H1 (cell line): ENCODE data around the gene RBM4B. TPM values are rescaled to one million over a fixed set of nuclear protein-coding genes. Genes with fewer than 3 reads are reported as not detected.

ENCODE experiments used
- BRCA1 ChIP-seq: IDR thresholded peaks from 2 replicates; pipeline ENCODE4 v1.6.1; 2012; ENCODE audit warnings: low read depth, low read length, improper control_type of control experiment
- CHD2 ChIP-seq: IDR thresholded peaks from 2 replicates; pipeline ENCODE4 v1.6.1; 2012; ENCODE audit warnings: low read length, improper control_type of control experiment
- FOSL1 ChIP-seq: IDR thresholded peaks from 2 replicates; pipeline ENCODE4 v1.6.1; 2011; ENCODE audit warnings: mild to moderate bottlenecking, low read depth, low read length, moderate library complexity; ENCODE audit not compliant: insufficient read depth
- JUN ChIP-seq: IDR thresholded peaks from 2 replicates; pipeline ENCODE4 v1.6.1; 2011; ENCODE audit warnings: low read depth, mild to moderate bottlenecking, improper control_type of control experiment, low read length
- RBBP5 ChIP-seq: IDR thresholded peaks from 2 replicates; pipeline ENCODE4 v1.7.1; 2012; ENCODE audit warnings: low read depth, mild to moderate bottlenecking, inconsistent platforms, low read length, moderate library complexity, borderline replicate concordance
- SAP30 ChIP-seq: fragments of 300-600 bp; sonication (generic); IDR thresholded peaks from 2 replicates; pipeline ENCODE4 v1.7.1; 2012; ENCODE audit warnings: low read length, moderate library complexity, mild to moderate bottlenecking, inconsistent platforms; ENCODE audit not compliant: insufficient read depth, insufficient replicate concordance
- SRF ChIP-seq: IDR thresholded peaks from 2 replicates; pipeline ENCODE4 v1.6.1; 2011; ENCODE audit warnings: mild to moderate bottlenecking, low read depth, low read length, moderate library complexity
- polyA plus RNA-seq, 7 experiments: library from polyadenylated mRNA; depleted of rRNA in 3 of 7; stranded (reverse) in 5 of 7; unstranded in 2 of 7; fragments of >200 nt in 5 of 7; fragments of 200-250 nt in 2 of 7; gene quantifications; 1 replicate in 5 of 7; 2 replicates in 1 of 7; 4 replicates in 1 of 7; pipeline versions ENCODE4 v1.2.1 to v1.2.3, GENCODE V29; 2011 to 2013; ENCODE audit warnings: missing spikeins in 2 of 7, mixed read lengths in 2 of 7
- total RNA-seq: library from RNA; stranded (reverse); fragmentation: NEBNext Ultra II Directional; extraction: Animal tissue kit (Norgen Biotek cat#: 25700); gene quantifications from 2 replicates; pipeline ENCODE4 v1.2.1, GENCODE V29; 2021

Gene RBM4B
- total and polyA plus RNA-seq, 2 of the 8 experiments (the other 6 are each of a cell fraction or from before 2014, with no cell fraction given): 27.5 to 30.5 TPM

DNA sequence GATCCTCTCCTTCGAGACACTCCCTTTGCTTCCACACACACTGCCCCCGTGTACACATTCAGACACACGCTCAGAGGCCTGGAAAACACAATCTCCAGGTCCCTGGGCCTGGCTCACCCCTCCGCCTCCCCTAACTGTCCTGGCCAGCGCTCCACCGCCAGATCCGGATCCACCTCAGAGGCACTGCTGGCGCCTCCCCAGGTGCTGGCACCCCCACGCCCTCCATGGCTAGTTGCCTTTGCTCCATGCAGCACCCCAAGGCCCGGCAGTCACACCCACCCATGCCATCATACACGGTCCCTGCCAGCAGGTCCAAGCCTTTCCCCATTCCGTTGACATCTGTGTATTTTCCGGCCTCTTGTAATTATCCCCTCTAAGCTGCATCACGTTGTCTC is 40.2 kb upstream of the RBM4B start (continued):
- TF ChIP-seq SAP30 (no peak), SRF (no peak), JUN (no peak), FOSL1 (no peak), RBBP5 (no peak), CHD2 (no peak), BRCA1 (no peak)
